Stimulated activated effector memory CD8-positive, alpha-beta T cell treated with anti-CD3 and anti-CD28 coated beads, Interleukin-12 subunit alpha, Interleukin-12 subunit beta, amount 100 ng/mL, for 72 hours (primary cell): Measurements from ENCODE around the gene SAXO1.

Experiments used
- ATAC-seq: fragments of 150-1000 bp; cut with Tn5 transposase; 2 replicates; pipeline ENCODE4 v1.10.0; 2021
- DNase-seq, 2 donors: peaks; one replicate each; pipeline ENCODE4 v3.0.0; 2021 to 2022; ENCODE audit warnings: low spot score in 2 of 2
- H3K27ac Mint-ChIP-seq: one replicate; pipeline ENCODE4 v1.8.0; 2022; ENCODE audit warnings: mild to moderate bottlenecking, mixed read lengths
- H3K36me3 Mint-ChIP-seq: one replicate; pipeline ENCODE4 v1.8.0; 2022; ENCODE audit warnings: mild to moderate bottlenecking, mixed read lengths
- H3K4me1 Mint-ChIP-seq: one replicate; pipeline ENCODE4 v1.8.0; 2022; ENCODE audit warnings: mixed read lengths
- H3K4me3 Mint-ChIP-seq: one replicate; pipeline ENCODE4 v1.8.0; 2022; ENCODE audit warnings: mild to moderate bottlenecking, mixed read lengths
- H3K9me3 Mint-ChIP-seq: one replicate; pipeline ENCODE4 v1.8.0; 2022; ENCODE audit warnings: mixed read lengths

The SAXO1 gene

GRCh38 chr9:18893046-18893445, 140.0 kb downstream of the SAXO1 start:
- ATAC-seq, result no peak

DNA sequence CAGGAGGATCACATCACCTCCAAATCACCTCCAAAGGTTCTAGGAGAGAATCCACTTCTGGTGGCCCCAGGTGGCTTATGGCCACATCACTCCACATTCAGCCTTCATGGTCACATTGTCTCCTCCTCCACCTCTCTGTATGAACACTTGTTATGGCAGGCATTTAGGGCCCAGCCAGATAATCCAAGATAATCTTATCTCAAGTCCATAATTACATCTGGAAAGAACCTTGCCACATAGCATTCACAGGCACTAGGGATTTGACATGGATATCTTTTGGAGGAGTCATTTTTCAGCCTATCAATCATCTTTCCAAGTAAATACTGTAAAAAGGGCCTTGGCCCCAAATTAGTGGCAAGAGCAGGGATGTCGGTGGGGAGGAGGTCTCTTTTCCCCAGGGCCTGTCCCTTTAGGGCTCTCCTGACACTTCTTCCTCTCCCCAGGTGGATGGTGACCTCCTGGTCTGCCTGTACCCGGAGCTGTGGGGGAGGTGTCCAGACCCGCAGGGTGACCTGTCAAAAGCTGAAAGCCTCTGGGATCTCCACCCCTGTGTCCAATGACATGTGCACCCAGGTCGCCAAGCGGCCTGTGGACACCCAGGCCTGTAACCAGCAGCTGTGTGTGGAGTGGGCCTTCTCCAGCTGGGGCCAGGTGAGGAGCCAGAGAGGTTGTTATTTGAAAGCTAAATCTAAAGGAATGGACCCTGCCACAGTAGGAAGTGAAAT, 140.9 kb downstream of the SAXO1 start:
- Mint-ChIP-seq H3K36me3 (no peaks in the 10 kb centered on the region), H3K4me1 (no peaks in the 10 kb centered on the region), H3K4me3 (no peak overlapping the region), H3K9me3 (peaks cover 11% of the 10 kb centered on the region), H3K27ac (no peak overlapping the region)
- no peak for ATAC-seq
- no peak for DNase-seq

More at GRCh38 chr9:18893046-18893445, 140.0 kb downstream of the SAXO1 start:
- DNase-seq, result no peak
- Mint-ChIP-seq H3K4me3 (no peak overlapping the region), H3K4me1 (no peaks in the 10 kb centered on the region), H3K9me3 (peaks cover 11% of the 10 kb centered on the region), H3K36me3 (no peaks in the 10 kb centered on the region), H3K27ac (no peak overlapping the region)

GRCh38 chr9:18890372-18890771, 142.6 kb downstream of the SAXO1 start:
- ATAC-seq, result no peak
- Mint-ChIP-seq H3K4me3 (no peak overlapping the region), H3K27ac (no peak overlapping the region), H3K4me1 (no peaks in the 10 kb centered on the region), H3K9me3 (peaks cover 7% of the 10 kb centered on the region), H3K36me3 (no peaks in the 10 kb centered on the region)
- no peak for DNase-seq

DNA sequence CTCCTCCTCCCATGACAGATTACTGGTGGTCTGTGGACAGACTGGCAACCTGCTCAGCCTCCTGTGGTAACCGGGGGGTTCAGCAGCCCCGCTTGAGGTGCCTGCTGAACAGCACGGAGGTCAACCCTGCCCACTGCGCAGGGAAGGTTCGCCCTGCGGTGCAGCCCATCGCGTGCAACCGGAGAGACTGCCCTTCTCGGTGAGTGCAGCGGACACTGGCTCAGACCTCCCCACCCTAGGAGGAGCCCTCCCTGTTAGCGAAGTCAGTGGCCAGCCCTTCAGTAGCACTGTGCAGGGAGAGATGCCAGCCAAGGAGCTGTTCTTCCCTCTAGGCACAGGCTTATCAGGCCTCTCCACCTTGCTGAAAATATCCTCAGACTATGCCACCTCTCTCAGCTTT, 143.5 kb downstream of the SAXO1 start:
- H3K9me3 Mint-ChIP-seq, result peaks cover 4% of the 10 kb centered on the region
- no peaks in the 10 kb centered on the region for H3K4me1 Mint-ChIP-seq
- ATAC-seq, result peak; percentile 12
- H3K36me3 Mint-ChIP-seq, result no peaks in the 10 kb centered on the region
- DNase-seq, result no peak
- H3K4me3 Mint-ChIP-seq, result no peak overlapping the region
- H3K27ac Mint-ChIP-seq, result no peak overlapping the region

DNA sequence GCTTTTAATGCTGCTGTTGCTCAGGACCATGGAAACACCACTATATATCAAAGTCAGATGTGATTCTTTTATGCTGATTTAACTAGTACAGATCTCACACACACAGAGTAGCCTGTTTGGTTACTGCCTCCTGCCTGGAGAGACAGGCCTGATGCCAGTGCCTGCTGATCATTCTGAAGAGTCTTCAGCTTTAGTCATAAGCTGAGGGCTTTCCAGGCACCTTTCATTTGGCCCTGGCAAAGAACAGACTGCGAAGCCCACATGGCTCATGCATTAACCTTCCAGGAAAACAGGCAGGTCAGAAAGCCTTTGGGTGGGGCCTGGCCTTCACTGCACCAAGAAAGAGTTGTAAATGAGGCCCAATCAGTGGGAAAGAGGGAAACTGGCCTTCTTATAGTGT, 144.7 kb downstream of the SAXO1 start:
- Mint-ChIP-seq H3K27ac (no peak overlapping the region), H3K9me3 (no peaks in the 10 kb centered on the region), H3K4me1 (no peaks in the 10 kb centered on the region), H3K4me3 (no peak overlapping the region), H3K36me3 (no peaks in the 10 kb centered on the region)
- no peak for ATAC-seq
- no peak for DNase-seq

GRCh38 chr9:18887546-18887945, 145.5 kb downstream of the SAXO1 start:
- no peak for ATAC-seq
- DNase-seq, result no peak
- H3K36me3 Mint-ChIP-seq, result no peaks in the 10 kb centered on the region
- H3K27ac Mint-ChIP-seq, result no peak overlapping the region
- H3K4me1 Mint-ChIP-seq, result no peaks in the 10 kb centered on the region
- H3K4me3 Mint-ChIP-seq, result no peak overlapping the region
- H3K9me3 Mint-ChIP-seq, result no peaks in the 10 kb centered on the region

DNA sequence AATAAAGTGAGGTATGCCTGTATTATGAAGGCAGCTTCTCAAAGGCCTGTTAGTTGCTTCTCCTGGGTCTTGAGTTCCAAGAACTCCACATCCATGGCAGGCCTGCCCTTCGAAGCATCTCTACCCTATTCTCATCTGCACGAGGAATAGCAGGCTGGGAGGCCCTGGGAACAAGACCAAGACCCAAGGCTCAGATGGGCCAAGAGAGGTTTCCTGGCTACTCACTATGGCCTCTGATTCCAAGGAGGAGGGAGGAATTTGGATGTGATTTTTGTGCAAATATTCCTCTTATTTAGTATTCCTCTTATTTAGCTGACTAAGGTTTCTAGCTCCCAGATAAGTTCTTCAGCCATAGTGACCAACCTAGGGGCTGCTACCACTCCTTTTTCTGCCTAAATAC, 151.3 kb downstream of the SAXO1 start:
- no peaks in the 10 kb centered on the region for H3K4me1 Mint-ChIP-seq
- no peaks in the 10 kb centered on the region for H3K9me3 Mint-ChIP-seq
- H3K4me3 Mint-ChIP-seq, result no peak overlapping the region
- no peak for ATAC-seq
- no peak overlapping the region for H3K27ac Mint-ChIP-seq
- H3K36me3 Mint-ChIP-seq, result no peaks in the 10 kb centered on the region
- no peak for DNase-seq

DNA sequence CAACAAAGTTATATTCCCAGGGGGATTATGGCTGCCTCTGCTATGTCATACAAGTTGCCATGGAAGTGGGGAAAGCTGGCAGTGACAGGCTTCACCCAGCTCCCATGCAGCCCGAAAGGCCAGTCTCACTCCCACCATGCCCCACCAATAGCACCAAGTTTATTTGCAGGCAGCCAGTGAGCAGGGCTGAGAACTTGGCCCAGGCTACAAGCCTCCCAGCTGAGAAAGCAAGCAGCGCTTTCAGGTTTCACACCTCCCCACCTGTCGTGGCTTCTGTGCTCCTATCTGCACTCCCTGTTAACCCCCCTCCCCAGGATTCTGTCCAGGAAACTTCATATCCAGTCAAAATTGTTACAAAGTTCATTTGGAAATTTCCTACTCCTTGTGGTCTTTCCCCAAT, 155.0 kb downstream of the SAXO1 start:
- no peaks in the 10 kb centered on the region for H3K36me3 Mint-ChIP-seq
- H3K4me3 Mint-ChIP-seq, result no peak overlapping the region
- no peak overlapping the region for H3K27ac Mint-ChIP-seq

More for the DNA sequence above, 155.0 kb downstream of the SAXO1 start:
- DNase-seq (no peak), ATAC-seq (no peak)
- Mint-ChIP-seq H3K9me3 (no peaks in the 10 kb centered on the region), H3K4me1 (no peaks in the 10 kb centered on the region)
